Heart right ventricle (tissue), 16 donors: ENCODE data around the gene PPWD1. TPM values are rescaled to one million over a fixed set of nuclear protein-coding genes. Genes with fewer than 3 reads are reported as not detected.

Experiments
- ATAC-seq, 8 donors: fragments of 200-7000 bp; cut with Tn5 transposase; one replicate each; pipeline ENCODE4 v1.9.1; 2020; ENCODE audit warnings: mild to moderate bottlenecking in 8 of 8, moderate library complexity in 8 of 8, moderate number of reproducible peaks in 1 of 8
- DNase-seq, 2 donors: peaks; one replicate each; pipeline ENCODE4 v3.0.0-alpha.2; 2020
- H3K27ac ChIP-seq, 10 donors: fragments of 200-600 bp; sonication (generic) in 2 of 10; one replicate each; pipeline versions ENCODE4 v1.5.0 to v1.8.0; 2020 to 2022; ENCODE audit warnings: mild to moderate bottlenecking in 3 of 10
- H3K27me3 ChIP-seq, 7 donors: fragments of 200-600 bp; one replicate each; pipeline ENCODE4 v1.8.0; 2021 to 2022; ENCODE audit warnings: mild to moderate bottlenecking in 2 of 7
- H3K36me3 ChIP-seq, 9 donors: fragments of 200-600 bp; sonication (generic) in 1 of 9; one replicate each; pipeline versions ENCODE4 v1.5.0 to v1.8.0; 2020 to 2022; ENCODE audit warnings: mild to moderate bottlenecking in 2 of 9
- H3K4me1 ChIP-seq, 9 donors: fragments of 200-600 bp; sonication (generic) in 1 of 9; one replicate each; pipeline versions ENCODE4 v1.5.0 to v1.8.0; 2020 to 2022; ENCODE audit warnings: mild to moderate bottlenecking in 4 of 9
- H3K4me3 ChIP-seq, 10 donors: fragments of 200-600 bp; sonication (generic) in 2 of 10; one replicate each; pipeline versions ENCODE4 v1.5.0 to v1.8.0; 2020 to 2022; ENCODE audit warnings: mild to moderate bottlenecking in 7 of 10, moderate library complexity in 2 of 10
- H3K9me3 ChIP-seq, 11 donors: fragments of 200-600 bp in 10 of 11; sonication (generic) in 2 of 11; one replicate each; pipeline versions ENCODE4 v1.5.0 to v1.8.0; 2013 to 2022; ENCODE audit warnings: mild to moderate bottlenecking in 2 of 11, control low read depth in 1 of 11, moderate library complexity in 1 of 11
- WGBS, 2 donors: extraction: QIAGEN DNeasy Blood & Tissue Kit; methylation state at CpG; one replicate each; pipeline ENCODE4 v1.1.7; 2013; ENCODE audit warnings: inconsistent platforms in 1 of 2; 5-methylcytosine and 5-hydroxymethylcytosine counted together
- intact Hi-C, 10 donors: fragments of 100-400 bp; cut with DNase I; formaldehyde crosslinking; loops; one replicate each; pipeline versions ENCODE4 v1.11.1 to v1.14.2; 2022
- polyA plus RNA-seq, 2 donors: library from polyadenylated mRNA; stranded (reverse); fragments of 200-250 nt; gene quantifications; one replicate each; pipeline ENCODE4 v1.2.3, GENCODE V29; 2013
- total RNA-seq, 10 donors: library from RNA; stranded (reverse); fragmentation: NEBNext Ultra II Directional in 3 of 10; extraction: Animal tissue kit (Norgen Biotek cat#: 25700) in 3 of 10; gene quantifications; one replicate each; pipeline versions ENCODE4 v1.2.1 to v1.2.4, GENCODE V29; 2021 to 2023
- TF ChIP-seq, protein P1 (sequence below), 9 donors: fragments of 200-600 bp; sonication (generic) in 2 of 9; IDR thresholded peaks; one replicate each; pipeline versions ENCODE4 v1.5.0 to v1.8.0; 2021 to 2022; ENCODE audit warnings: antibody characterized with exemption in 9 of 9, mild to moderate bottlenecking in 5 of 9, moderate library complexity in 1 of 9
- donor health status: Arrhythmogenic right ventricular cardiomyopathy.
- donor health status: ischemic (EF 13 %, LVEDD 7.1; RV severe dilation, severe dysfunction).
- donor health status: healthy with polysubstance abuse.
- donor health status: DM: no; HTN: yes; CAD: no.
- donor health status: DM: no; HTN: no; CAD: no.
- donor health status: ischemic (EF 25% LVEDD 6.9; RV normal size, moderate dysfunction).
- donor health status: ischemic (EF 25% LVEDD 5.7; RV mildly dilated, moderate dysfunction).
- donor health status: healthy.
- donor health status: DM: yes; HTN: yes; CAD: no.
- donor health status: Ischemic cardiomyopathy.
- donor health status: ischemic (EF 35%, LVEDD 5.7; RV mildly dilated, moderate dysfunction).
- donor health status: nonischemic (EF 11% LVEDD 7.7; RV severe dilation, severe dysfunction).
- donor health status: DM: yes; HTN: yes; CAD: no.
- donor health status: PGD.
- donor health status: ischemic (EF 29% LVEDD 5.4; RV normal size, mild dysfunction).
- donor health status: nonischemic (EF 23%, LVEDD 6.1; RV moderate dilation, normal function).

Gene PPWD1
- total and polyA plus RNA-seq, 12 donors: 8.0 to 31.6 (median 16.2) TPM

DNA sequence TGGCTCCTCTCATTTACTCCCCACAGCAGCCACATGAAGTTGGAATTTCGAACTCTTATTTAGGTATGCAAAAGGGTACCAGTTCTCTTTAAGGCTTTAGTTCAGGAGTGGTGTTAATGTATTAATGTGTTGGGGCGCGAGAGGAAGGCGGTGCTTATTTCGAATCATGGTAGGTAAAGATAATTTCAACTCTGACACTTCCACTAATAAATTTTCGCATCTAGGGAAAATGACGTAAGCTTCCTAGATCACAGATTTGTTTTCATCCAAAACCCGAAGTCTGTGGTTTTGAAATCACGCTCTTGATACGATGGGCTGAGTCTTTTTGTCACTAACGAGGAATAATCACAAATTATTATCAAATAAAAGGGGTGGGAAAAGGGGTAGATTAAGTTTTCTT, 681 bp downstream of the PPWD1 start:
- 8 to 9% methylated on average over 11 of the region's 11 CpGs for WGBS, 2 donors
- no peaks in the 10 kb centered on the region for H3K27me3 ChIP-seq
- peak overlapping the region in 7 of 10 donors; percentile 73 to 92 (median 84) for H3K27ac ChIP-seq
- peak overlapping the region; percentile 63 to 96 (median 78) for H3K4me3 ChIP-seq
- peaks cover 0 to 28% (median 4%) of the 10 kb centered on the region in 9 donors for H3K36me3 ChIP-seq
- ATAC-seq (no peak), DNase-seq (no peak)
- peaks cover 2 to 38% (median 33%) of the 10 kb centered on the region in 9 donors for H3K4me1 ChIP-seq
- no peaks in the 10 kb centered on the region for H3K9me3 ChIP-seq
- TF ChIP-seq, protein P1, sequence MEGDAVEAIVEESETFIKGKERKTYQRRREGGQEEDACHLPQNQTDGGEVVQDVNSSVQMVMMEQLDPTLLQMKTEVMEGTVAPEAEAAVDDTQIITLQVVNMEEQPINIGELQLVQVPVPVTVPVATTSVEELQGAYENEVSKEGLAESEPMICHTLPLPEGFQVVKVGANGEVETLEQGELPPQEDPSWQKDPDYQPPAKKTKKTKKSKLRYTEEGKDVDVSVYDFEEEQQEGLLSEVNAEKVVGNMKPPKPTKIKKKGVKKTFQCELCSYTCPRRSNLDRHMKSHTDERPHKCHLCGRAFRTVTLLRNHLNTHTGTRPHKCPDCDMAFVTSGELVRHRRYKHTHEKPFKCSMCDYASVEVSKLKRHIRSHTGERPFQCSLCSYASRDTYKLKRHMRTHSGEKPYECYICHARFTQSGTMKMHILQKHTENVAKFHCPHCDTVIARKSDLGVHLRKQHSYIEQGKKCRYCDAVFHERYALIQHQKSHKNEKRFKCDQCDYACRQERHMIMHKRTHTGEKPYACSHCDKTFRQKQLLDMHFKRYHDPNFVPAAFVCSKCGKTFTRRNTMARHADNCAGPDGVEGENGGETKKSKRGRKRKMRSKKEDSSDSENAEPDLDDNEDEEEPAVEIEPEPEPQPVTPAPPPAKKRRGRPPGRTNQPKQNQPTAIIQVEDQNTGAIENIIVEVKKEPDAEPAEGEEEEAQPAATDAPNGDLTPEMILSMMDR (IDR thresholded peaks at IDR 0.05): no peak
- intact Hi-C loops: loop anchor here in 2 of 10 donors (5.0 kb wide), 2 partner anchors 59 to 1401 kb away; partner anchors contain the start of gene TRIM23 (in 1 of the 2)

DNA sequence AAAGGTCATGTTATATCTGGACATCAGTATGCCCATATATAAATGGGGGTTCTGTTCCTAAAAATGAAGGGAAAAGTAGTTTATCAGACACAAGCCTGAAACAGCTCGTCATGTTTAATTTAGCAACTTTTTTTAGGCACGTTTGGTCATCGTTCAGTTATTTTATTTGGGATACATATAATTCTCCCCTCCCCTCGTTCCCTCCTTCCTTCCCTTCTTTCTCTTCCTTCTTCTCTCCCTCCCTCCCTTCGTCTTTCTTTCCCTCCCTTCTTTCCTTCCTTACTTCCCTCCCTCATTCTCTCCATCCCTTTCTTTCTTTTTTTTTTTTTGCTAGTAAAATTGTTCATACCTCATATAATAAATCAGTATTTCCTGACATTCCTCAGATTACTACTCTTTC, 3.4 kb downstream of the PPWD1 start:
- intact Hi-C loops: no loop called here
- 76 to 85% methylated on average over 5 of the region's 5 CpGs for WGBS, 2 donors

DNA sequence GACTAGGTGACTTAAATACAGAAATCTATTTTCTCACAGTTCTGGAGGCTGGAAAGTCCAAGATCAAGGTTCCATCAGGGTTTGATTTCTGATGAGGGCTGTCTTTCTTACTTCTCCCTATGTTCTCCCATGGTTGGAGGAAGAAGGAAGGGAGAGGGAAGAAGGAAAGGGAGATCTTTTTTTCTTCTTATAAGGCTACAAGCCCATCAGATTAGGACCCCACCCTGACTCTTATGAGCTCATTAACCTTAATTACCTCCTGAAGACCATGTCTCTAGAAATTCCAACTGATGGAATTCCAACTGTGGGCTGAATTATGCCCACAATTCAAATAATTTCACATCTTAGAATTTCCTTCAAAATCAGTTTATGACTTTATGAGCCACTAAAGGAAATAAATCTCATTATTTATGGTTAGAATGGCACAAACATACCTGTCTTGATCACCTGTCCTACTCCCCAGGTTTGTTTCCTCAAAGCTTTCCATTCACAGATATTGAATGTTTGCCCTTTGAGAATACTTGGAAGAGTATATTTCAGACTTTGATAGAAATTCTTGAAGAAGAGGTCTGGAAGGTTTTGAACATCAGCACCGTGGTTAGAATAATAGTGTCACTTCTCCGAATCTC, 7.6 kb downstream of the PPWD1 start:
- Histone ChIP-seq H3K4me1 (peaks cover 0 to 12% (median 4%) of the 10 kb centered on the region in 9 donors), H3K27ac (no peak overlapping the region), H3K4me3 (no peak overlapping the region), H3K9me3 (no peaks in the 10 kb centered on the region), H3K36me3 (peaks cover 0 to 91% (median 21%) of the 10 kb centered on the region in 9 donors), H3K27me3 (no peaks in the 10 kb centered on the region)
- intact Hi-C loops: no loop called here
- DNase-seq (no peak), ATAC-seq (no peak)
- TF ChIP-seq, protein P1 (IDR thresholded peaks at IDR 0.05): no peak
- WGBS, 2 donors: 93 to 95% methylated on average over 2 of the region's 2 CpGs

More for the DNA sequence above, 3.4 kb downstream of the PPWD1 start:
- H3K36me3 ChIP-seq: peaks cover 0 to 55% (median 9%) of the 10 kb centered on the region in 9 donors
- no peak overlapping the region for H3K27ac ChIP-seq
- H3K4me1 ChIP-seq: peaks cover 2 to 43% (median 33%) of the 10 kb centered on the region in 9 donors
- no peak for ATAC-seq
- H3K4me3 ChIP-seq: no peak overlapping the region
- H3K9me3 ChIP-seq: no peaks in the 10 kb centered on the region
- DNase-seq: no peak
- no peaks in the 10 kb centered on the region for H3K27me3 ChIP-seq
- TF ChIP-seq, protein P1 (IDR thresholded peaks at IDR 0.05): no peak

DNA sequence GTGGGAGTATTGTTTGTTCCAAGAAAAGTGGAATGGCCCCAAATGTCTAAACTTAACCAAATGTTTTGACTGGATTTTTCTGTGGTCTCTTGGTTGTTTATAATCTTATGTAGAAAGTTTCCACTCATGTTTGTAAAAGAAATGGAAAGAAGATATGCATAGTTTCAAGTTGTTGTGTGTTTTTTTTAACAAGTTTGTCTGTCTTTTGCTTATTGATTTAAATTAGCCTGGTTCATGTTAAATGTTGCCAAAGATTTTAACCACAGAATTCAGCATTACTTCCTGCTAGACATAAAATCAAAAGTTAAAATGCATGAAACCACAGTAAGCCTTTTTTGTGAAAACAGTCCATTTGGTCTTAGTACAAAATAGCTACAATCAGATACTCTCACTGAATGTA, 14.0 kb downstream of the PPWD1 start:
- no peak overlapping the region for H3K4me3 ChIP-seq
- peaks cover 0 to 96% (median 36%) of the 10 kb centered on the region in 9 donors for H3K36me3 ChIP-seq
- intact Hi-C loops: no loop called here
- no peak for ATAC-seq
- H3K27me3 ChIP-seq: no peaks in the 10 kb centered on the region
- H3K4me1 ChIP-seq: peaks cover 0 to 3% (median 0%) of the 10 kb centered on the region in 9 donors
- no peaks in the 10 kb centered on the region for H3K9me3 ChIP-seq
- no peak overlapping the region for H3K27ac ChIP-seq
- TF ChIP-seq, protein P1 (IDR thresholded peaks at IDR 0.05): no peak
- no peak for DNase-seq
